GM21723 (cell line): ENCODE data around the gene FUBP3.

ENCODE experiments used
- ATAC-seq: cut with Tn5 transposase; IDR thresholded peaks from one replicate; pipeline ENCODE4 v1.9.1; 2021; ENCODE audit warnings: mild to moderate bottlenecking, moderate library complexity; ENCODE audit not compliant: unreplicated experiment

The FUBP3 gene

GRCh38 chr9:130661451-130662098 is 82.2 kb downstream of the FUBP3 start:
- ATAC-seq, result no peak

GRCh38 chr9:130662099-130662969 is 83.0 kb downstream of the FUBP3 start:
- no peak for ATAC-seq

GRCh38 chr9:130662970-130663257 is 83.5 kb downstream of the FUBP3 start:
- ATAC-seq, result no peak

GRCh38 chr9:130663258-130663976 is 84.0 kb downstream of the FUBP3 start:
- no peak for ATAC-seq

GRCh38 chr9:130663977-130664250 is 84.5 kb downstream of the FUBP3 start:
- no peak for ATAC-seq

GRCh38 chr9:130664251-130665028 is 85.1 kb downstream of the FUBP3 start, which contains the start of gene PRDM12:
PRDM12 (plus strand) TSS chr9:130664594; CDS start chr9:130664654, 60 bp downstream.
- no peak for ATAC-seq

GRCh38 chr9:130665029-130665430 is 85.7 kb downstream of the FUBP3 start:
- no peak for ATAC-seq

- ATAC-seq, result no peak
These were observed 86.3 kb downstream of the FUBP3 start for GRCh38 chr9:130665431-130666392.

- no peak for ATAC-seq
These were observed 87.2 kb downstream of the FUBP3 start for GRCh38 chr9:130666393-130667119.

GRCh38 chr9:130667120-130667435 is 87.7 kb downstream of the FUBP3 start:
- no peak for ATAC-seq

- no peak for ATAC-seq
These were observed 88.8 kb downstream of the FUBP3 start for GRCh38 chr9:130668196-130668595.

- no peak for ATAC-seq
These were observed 89.3 kb downstream of the FUBP3 start for GRCh38 chr9:130668659-130669058.

- no peak for ATAC-seq
These were observed 90.6 kb downstream of the FUBP3 start for GRCh38 chr9:130669965-130670364.

- no peak for ATAC-seq
These were observed 91.3 kb downstream of the FUBP3 start for GRCh38 chr9:130670644-130671043.

GRCh38 chr9:130672466-130672865 is 93.1 kb downstream of the FUBP3 start:
- ATAC-seq, result no peak

GRCh38 chr9:130672933-130673615 is 93.7 kb downstream of the FUBP3 start:
- no peak for ATAC-seq

- no peak for ATAC-seq
These were observed 96.0 kb downstream of the FUBP3 start for GRCh38 chr9:130675396-130675795.

GRCh38 chr9:130677252-130677651 is 97.9 kb downstream of the FUBP3 start:
- no peak for ATAC-seq
